Stimulated activated CD8-positive, alpha-beta memory T cell treated with anti-CD3 and anti-CD28 coated beads, Interleukin-12 subunit alpha, Interleukin-12 subunit beta, amount 100 ng/mL, for 1 hour (primary cell): ENCODE measurements around the gene ACO2.

ENCODE experiments used
- DNase-seq: peaks from one replicate; pipeline ENCODE4 v3.0.0-alpha.2; 2020; ENCODE audit warnings: low read depth

ACO2 gene

DNA sequence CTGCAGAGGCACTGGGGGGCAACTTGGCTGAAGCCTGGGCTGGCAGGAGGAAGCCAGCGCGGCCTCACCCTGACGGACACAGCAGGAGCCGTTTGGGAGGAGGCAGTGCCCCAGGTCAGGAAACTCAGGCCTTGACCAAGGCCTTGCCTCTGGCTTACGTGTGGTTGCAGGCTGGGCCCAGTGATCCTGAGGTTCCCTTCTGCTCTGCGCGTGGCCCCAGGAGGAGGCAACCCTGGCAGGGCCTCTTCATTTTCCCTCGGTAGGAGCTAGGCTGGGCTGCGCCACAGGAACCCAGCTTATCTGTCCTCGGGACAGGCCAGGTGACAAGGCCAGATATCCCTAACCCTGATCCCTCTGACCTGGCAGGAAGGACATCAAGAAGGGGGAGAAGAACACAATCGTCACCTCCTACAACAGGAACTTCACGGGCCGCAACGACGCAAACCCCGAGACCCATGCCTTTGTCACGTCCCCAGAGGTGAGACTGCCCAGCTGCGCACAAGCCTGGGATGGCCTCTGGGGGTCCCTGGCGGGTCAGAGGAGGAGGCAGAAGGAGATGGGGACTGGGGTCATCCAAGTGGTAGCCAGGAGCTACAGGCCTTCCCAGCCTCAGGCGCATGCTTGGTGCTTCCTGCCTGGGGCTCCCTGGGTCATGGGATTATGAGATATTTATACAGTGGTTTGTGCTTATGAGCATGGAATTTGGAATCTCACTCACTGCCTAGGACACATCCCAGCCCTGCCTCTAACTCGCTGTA is 54.7 kb downstream of the ACO2 start:
- DNase-seq, result no peak

DNA sequence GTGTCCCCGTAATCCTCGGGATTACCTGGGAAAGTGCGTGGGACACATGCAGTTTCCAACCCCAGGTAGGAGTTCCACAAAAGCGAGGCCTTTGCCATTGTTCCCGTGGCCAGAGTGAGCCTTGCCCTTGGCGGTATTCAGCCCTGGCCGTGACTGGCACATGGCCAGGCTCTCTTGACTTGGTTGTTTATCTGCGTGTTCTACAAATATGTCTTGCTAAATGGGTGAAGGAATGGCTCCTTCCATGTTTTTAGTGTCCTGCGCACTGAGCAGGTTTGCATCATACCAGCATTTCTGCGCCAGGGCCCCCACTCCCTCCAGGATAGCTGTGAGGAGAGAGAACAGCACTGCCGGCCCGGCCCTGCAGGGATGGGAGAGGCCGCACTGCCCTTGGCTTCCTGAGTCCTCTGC is 55.3 kb downstream of the ACO2 start:
- DNase-seq, result no peak

DNA sequence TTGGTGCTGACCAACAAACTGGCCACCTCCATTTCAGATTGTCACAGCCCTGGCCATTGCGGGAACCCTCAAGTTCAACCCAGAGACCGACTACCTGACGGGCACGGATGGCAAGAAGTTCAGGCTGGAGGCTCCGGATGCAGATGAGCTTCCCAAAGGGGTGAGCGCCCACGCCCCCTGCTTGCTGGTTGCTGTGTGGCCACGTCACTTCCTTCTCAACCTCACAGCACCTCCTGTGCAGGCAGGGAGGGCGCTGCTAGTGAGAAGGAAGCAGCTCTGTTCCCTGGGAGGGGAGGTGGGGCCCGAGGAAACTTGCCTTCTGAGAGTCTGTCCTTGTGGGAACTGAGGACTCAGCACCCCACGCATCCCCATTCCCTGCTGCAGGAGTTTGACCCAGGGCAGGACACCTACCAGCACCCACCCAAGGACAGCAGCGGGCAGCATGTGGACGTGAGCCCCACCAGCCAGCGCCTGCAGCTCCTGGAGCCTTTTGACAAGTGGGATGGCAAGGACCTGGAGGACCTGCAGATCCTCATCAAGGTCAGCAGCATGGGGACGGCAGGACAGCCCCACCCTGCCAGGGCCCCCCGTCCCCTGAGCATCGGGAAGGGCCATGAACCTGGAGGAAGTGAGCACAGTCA is 56.0 kb downstream of the ACO2 start:
- no peak for DNase-seq

DNA sequence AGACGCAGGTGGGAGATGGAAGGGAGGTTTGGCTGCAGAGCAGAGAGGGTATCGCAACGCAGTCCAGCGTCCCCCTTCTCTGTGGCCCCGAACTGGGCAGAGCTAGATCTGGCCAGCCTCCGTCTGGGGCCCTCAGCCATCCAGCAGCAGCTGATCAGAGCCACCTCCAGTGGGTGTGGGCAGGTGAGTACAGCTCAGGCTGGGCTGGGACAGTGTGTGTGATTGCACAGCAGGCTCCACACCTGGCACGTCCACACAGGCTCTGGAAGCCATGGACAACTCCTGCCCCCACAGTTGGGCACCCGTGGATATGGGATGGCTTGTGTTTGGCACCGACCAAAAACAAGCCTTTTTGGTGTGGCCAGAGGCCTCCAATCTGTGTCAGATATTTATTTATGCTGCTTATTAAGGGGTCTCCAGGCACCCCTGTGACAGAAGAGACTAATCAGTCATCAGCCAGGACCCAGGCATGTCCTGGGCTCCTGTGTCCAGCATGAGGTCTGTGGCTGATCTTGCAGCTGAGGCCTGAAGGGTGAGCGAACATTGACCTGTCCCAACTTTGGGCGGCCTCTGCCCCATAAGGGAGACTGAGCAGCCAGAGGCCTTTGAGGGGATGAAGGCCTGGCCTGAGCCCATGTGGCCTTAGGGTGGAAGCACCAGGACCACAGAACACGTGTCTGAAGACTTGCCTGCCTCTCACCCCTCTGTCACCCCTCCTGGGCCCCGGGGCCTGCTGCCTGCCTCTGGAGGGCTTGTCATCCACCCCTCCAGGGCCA is 56.7 kb downstream of the ACO2 start:
- DNase-seq, result no peak

DNA sequence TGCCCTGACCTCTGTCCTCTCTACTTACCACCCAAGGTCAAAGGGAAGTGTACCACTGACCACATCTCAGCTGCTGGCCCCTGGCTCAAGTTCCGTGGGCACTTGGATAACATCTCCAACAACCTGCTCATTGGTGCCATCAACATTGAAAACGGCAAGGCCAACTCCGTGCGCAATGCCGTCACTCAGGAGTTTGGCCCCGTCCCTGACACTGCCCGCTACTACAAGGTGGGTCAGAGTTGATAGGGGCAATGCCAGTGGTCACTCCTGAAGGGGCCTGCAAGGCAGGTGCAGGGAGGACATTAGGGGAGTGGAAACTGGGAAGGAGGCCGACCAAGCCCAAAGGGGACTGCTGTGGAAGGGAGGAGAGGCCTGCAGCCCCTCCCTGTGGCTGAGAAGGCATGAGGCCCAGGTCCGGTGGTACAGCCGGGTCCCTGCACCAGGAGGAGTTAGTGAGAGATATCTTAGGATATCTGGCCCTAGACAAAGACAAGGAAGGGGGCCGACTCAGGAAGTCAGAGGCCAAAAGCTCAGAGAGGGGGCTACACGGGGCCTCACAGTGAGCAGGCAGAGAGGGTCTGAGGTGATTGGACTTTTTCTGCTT is 57.4 kb downstream of the ACO2 start:
- DNase-seq, result no peak

DNA sequence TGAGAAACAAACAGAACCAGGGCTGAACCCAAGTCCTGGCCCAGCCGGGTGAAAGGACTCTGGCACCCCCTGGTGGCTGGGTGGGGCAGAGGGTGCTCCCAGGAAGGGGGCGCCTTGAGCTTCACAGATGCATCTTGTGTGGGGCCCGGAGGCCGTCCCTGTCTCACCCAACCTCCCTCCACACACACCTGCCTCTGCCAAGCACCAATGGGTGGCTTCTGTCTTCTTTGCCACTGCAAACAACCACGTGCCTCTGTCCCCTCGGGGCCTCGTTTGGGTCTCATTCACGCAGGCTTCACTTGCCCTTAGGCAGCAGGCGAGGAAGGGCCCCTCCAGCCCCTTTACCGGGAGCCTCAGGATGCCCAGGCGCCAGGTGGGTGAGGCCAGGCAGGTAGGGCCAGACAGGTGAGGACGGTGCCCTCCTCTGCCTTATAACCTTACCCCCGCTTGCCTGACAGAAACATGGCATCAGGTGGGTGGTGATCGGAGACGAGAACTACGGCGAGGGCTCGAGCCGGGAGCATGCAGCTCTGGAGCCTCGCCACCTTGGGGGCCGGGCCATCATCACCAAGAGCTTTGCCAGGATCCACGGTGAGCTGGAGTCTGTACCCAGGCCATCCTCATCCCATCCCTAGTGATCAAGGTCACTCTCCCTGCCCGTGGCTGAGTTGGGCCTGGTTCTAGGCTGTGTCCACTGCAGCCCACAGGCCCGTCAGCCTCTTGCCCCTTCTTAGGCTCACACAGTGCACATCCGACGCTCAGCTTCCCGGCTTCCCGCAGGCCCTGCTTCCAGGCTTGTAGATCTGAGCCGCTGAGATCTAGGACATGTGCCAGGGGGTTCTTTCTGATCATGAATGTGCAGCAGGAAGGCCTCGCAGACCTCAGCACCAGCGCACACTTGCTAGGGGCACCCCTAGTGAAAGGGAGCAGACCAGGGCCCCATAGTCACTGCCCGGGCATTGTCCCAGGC is 58.2 kb downstream of the ACO2 start:
- peak; percentile 54 for DNase-seq

DNA sequence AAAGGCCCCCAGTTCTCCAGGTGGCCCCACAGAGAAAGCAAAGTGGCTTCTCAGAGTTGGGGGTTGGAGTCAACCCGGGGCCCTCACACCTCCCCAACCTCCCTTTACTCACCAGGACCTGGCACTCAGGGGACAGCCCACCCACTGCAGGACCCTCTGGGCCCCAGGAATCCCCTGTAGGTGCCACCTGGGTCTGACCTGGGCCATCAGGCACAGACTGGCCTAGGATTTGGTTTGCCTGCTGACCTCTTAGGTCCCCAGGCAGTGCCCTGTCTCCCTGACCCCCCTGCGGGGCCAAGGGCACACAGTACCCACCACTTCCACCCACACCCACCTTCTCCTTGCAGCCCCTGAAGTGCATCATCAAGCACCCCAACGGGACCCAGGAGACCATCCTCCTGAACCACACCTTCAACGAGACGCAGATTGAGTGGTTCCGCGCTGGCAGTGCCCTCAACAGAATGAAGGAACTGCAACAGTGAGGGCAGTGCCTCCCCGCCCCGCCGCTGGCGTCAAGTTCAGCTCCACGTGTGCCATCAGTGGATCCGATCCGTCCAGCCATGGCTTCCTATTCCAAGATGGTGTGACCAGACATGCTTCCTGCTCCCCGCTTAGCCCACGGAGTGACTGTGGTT is 59.3 kb downstream of the ACO2 start:
- no peak for DNase-seq

DNA sequence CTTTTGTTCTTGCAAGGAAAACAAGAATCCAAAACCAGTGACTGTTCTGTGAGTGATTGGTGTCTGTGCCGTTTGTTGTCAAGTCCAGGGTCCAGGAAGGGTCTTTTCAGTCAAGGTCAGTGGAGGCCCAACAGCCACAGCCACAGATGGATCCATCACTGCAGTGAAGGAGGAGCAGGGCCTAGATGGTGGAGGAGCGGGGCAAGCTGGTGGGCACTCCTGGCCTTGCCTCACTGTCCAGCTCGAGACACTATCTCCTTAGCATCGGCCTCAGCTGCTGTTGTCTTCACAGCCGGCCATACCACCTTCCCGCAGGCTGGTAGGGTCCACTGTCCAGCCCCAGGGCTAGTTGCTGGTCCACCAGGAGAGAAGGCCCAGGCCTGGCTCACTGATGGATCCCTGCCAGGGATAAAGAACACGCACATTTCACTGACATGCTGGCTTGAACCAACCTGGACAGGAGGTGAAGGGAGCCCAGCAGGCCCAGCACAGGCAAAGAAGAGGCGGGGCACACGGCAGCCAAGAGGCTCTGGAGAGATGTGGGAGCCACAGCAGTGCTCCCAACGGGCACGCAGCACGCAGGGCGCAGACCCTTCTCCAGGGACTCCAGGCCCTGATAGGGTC is 60.1 kb downstream of the ACO2 start:
- DNase-seq, result no peak

DNA sequence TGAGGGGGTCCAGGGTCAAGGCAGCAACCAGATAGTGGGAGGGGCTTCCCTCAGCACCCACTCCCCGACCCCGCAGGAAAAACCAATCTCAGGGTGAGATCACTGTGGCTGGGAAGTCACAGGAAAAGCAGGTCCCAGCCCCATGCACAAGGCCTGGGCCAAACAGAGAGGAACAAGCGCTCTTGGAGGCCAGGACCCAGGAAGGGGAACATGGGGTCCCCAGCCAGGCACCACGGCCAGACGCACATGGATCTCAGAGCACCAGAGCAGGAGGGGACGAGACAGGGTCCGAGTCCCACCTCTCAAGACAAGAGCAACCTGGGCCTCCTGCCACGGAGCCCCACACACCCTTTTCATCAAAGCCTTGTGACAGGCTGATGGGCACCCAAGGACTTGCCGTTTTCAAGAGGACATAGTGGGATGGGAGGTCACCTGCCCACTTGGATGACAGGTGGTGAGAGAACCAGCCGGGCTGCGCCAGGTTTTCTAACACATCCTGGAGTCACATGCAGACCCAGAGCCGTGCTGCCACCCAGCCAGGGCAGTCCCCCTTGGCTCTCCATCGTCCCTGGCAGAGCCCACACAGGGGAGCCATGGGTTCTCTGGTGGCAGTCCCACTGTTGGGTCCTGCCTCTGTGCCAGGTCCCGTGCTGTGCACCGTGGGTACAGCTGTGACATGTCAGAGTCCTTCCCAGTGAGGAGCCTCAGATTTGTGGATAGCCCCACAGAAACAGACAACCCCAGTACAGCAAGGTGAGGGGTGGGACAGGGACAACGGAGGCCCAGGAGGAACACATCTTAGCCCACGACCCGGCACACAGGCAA is 62.2 kb downstream of the ACO2 start:
- no peak for DNase-seq

DNA sequence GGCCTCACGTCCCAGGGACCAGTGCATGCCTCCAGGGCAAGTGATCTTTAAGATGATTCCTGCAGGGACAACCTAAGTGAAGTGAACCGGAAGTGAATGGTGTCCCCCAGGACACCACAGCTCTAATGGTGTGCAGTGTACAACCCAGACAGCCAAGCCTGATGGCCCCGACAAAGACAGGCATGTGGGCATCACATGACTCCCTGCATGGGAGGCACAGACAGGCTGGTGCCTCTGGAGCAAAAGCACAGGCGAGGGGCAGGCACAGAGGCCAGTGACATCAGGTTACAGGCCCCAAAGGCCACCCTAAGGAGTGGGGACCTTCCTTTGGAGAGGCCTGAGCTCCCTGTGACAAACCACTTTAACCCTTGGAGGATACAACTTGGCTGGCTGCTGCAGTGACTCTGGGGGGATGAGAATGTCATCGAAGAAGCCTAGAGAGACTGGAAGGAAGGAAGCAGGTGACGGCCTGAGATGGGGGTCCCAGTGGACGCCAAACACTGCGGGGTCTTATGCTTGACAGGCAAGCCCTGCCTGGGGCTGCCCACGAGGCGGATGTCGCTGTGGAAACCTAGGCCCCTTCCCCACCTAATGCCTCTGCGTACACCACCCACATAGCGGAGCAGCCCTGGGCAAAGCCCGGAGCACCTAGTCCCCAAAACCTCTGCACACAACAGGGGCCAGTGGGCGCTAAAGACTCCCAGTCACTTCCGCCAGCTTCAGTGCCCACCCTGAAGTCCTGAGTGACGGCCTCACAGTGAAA is 63.0 kb downstream of the ACO2 start:
- no peak for DNase-seq

DNA sequence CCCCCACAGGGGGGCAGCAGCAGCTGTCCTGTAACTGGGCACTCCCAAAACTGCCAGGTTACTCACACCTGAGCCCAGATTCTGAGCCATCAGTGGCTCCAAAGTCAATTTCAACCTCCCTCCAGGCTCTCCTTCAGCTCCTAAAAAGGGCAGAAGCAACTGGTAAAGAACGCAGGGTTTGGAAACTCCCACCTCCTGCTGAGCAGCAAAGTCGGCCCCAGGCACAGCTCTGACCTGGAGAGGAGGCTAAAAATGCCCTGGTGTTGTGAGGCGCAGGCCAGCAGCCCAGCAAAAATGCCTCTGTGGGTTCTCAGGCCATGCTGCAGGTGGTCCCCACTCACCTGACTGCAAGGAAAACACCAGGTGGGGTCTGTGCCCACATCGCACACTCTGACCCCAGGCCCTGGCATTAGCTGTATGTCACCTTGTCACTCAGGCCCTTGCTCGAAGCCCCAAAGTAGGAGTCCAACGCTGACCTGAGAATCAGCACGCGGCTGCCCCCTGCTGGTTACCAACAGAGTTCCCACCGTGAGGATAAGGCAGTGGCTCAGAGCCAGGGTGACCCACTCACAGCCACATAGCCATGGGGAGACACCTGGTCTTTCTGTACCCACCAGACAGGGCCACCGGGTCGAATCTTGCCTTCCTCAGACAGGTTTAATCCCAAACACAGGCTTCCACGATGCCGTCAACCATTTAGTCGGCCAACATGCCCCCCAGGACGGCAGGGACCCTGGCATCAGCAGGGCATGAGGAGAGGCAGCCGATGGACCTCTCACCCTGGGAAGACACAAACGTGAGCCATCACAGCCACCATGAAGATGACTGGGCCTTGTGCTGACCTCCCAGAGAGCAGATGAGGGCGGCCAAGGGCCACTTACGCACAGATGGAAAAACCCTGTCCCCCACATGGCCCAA is 64.2 kb downstream of the ACO2 start:
- DNase-seq, result peak; percentile 49

DNA sequence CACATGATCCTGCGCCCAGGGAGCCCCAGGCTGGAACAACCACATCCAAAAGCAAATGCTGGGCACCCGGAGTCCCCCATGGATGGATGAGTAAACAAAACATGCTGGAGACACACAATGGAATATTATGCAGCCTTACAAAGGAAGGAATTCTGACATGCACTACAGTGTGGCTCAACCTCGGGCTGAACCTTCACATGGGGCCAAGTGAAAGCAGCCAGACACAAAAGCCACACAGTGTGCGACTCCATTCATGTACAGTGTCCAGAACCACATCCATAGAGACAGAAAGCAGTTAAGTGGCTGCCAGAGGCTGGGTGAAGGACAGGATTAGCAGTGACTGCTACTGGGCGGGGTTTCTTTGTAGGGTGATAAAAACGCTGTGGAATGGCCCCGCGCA is 65.3 kb downstream of the ACO2 start:
- no peak for DNase-seq

DNA sequence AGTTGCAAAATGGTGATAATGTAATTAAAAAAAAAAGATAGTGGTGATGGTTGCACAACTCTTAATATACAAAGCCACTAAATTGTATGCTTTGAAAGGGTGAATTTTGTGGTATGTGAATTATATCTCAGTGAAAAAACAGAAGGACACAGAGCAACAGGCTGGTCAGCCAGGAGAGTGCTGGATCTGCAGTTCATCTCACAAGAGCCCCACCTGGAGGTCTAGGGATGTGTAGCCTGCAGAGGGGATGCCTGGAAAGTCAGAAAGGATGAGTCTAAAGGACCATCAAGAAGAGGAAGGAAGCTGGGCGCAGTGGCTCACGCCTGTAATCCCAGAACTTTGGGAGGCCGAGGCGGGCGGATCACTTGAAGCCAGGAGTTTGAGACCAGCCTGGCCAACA is 66.3 kb downstream of the ACO2 start:
- no peak for DNase-seq

DNA sequence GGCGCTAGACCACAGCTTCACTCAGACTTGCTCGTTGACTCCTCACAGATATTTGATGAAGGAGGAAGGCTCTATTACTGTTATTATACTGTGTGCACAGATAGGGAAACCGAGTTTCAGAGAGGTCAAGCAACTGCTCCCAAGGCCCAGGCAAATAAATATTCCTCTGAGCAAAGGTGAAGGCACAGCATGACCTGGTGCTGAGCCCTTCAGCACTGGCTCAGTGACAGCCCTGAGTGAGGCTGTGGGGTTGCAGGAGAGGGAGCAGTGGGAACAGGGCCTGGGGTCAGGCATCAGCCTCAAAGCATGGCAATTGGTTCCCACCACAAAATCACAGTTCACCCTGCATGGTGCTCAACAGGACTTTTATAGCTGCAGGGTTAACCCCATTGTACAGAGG is 68.3 kb downstream of the ACO2 start:
- no peak for DNase-seq

DNA sequence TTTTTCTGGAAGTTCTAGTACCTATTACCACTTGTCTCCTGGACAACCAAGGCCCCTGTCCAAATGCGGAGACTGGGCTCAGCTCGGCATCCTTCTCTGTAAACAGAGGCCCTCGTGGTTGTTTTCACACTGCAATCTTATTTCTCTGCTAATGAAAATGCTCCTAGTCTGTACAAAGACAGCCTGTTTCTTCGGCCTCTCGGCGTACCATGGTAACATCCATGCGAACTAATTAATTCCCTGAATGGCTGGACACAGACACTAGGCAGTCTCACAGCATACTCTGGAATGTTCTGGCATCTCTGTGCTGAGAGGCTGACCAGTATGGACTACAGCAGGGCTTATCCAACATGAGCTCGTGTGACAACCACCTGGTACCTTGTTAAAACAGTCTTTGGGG is 69.7 kb downstream of the ACO2 start:
- DNase-seq, result no peak

DNA sequence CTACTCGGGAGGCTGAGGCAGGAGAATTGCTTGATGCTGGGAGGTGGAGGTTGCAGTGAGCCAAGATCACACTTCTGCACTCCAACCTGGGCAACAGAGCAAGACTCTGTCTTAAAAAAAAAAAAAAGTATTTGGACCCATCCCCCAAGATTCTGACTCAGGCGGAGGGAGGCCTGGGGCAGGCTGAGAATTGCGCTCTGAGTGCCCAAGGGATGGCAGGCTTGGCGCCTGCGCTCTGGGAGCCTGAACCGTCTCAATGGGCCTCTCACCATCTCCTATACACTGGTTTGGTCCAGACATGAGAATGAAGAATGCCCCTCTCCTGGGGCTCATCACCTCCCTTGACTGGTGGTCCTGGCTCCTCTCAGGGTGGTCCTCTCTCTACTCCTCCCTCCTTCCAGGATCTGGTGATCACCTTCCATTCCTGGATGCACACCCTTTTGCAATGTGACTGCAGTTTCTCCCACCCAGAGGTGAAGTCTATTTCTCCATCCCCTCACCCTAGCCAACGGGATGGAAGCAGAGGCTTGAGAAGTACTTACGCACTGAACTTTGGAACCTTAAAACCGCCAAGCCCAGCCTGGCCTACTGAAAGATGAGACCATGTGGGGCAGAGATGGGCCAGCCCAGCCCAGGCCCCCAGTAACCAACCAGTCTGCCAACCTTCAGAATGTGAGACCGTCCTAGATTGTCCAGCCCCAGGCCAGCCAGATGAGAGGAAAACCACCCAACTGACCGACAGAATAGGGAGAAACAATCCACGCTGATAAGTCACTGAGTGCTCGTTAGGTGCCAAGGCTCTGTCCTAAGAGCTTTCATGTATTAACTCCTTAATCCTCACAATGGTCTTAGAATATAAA is 70.5 kb downstream of the ACO2 start:
- DNase-seq, result no peak

DNA sequence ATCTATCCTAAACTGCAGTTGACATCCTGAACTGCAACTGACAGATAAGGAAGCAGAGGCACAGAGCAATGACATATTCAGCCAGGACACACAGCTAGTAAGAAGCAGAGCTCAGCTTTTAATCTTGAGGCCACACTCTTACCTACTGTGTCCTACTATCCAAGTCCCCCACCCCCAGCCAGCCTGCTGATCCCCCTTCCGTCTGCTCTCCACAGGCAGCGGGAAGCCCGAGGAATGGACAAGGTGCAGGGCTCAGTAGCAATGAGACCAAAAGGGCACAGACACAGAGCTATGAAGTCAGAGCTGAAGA is 71.0 kb downstream of the ACO2 start:
- no peak for DNase-seq
